Fibroblast of skin of right quadriceps (primary cell): ENCODE results near the gene NUDCD3.
"Not testable (repeated sequence)": the region's sequence is repeated elsewhere in the genome, so short reads cannot be mapped to it uniquely, and the experiment has no call there.

Experiments used
- DNase-seq: peaks from one replicate; pipeline ENCODE4 v3.0.0-alpha.2; 2013

Gene NUDCD3

GRCh38 chr7:44515590-44516268, 25.3 kb upstream of the NUDCD3 start:
- DNase-seq: no peak

GRCh38 chr7:44512736-44513135, 22.3 kb upstream of the NUDCD3 start:
- DNase-seq: no peak

GRCh38 chr7:44511863-44512468, 21.5 kb upstream of the NUDCD3 start:
- no peak for DNase-seq

- DNase-seq: no peak
These were observed 20.8 kb upstream of the NUDCD3 start for GRCh38 chr7:44511236-44511635.

- no peak for DNase-seq
These were observed 18.0 kb upstream of the NUDCD3 start for GRCh38 chr7:44508328-44509030.

GRCh38 chr7:44506592-44507288, 16.3 kb upstream of the NUDCD3 start:
- DNase-seq: not testable (repeated sequence)

GRCh38 chr7:44505595-44505994, 15.1 kb upstream of the NUDCD3 start:
- no peak for DNase-seq

GRCh38 chr7:44498230-44498954, 7.9 kb upstream of the NUDCD3 start:
- DNase-seq: no peak

- DNase-seq: no peak
These were observed 6.9 kb upstream of the NUDCD3 start for GRCh38 chr7:44497155-44498027.

DNA sequence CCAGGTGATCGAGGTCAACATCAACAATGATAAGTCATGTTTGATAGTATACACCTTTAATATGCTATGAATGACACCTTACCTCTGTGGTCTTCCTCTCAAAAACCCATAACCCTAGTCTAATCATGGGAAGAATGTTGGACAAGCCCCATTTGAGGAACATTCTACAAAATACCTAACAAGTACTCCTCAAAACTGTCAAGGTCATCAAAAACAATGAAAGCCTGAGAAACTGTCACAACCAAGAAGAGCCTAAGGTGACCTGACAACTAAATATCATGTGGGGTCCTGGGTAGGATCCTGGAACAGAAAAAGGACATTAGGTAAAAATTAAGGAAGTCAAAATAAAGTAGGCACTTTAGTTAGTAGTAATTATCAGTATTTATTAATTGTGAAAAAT, 5.9 kb upstream of the NUDCD3 start:
- no peak for DNase-seq

DNA sequence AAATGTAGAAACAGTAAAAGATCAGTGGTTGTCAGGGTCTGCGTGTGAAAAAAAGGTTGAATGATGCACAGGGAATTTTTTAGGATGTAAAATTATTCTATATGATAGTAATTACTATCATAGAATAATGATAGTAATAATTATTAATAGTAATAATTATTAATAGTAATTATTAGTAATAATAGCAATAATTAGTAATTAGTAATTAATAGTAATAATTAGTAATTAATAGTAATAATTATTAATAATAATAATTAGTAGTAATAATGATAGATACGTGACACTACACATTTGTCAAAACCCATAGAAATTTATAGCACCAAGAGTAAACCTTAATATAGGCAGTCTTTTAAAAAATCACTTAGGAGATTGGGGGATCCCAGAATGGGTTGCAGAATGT, 4.5 kb upstream of the NUDCD3 start:
- DNase-seq: no peak

DNA sequence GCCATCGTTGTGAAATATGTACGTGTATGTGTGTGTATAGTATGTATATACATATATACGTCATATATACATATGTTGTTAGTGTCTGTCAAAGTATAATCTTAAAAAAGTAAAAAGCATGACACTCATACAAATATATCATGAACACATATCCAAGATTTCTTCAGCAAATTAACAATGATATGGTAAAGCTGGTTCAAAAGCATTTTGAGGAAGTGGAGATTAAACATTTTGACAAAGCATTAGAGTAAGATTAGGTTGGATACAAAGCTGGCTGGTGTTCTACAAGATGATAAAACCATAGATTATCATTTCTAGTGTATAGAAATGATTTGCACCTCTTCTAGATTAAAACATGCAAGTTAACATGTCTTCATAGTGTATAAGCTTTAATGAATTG, 771 bp upstream of the NUDCD3 start:
- DNase-seq: no peak

DNA sequence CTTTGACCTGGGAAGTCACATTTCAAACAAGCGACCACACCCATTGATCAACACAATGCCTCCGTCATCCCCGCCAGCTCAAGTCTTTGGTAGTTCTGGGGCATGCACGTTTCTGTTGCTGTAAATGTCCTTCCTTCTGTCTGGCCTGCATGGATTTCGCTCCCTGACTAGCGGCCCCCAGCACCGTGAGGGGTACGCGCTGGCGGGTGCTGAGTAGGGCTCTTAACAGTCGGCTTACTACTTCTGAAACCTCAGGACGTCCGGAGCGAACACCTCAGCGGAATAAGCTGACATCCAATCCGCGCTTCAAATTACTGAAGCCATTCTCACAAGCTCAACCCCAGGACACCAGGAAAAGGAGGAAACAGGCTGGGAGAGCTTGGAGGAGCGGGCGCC, 505 bp downstream of the NUDCD3 start:
- peak; percentile 20 for DNase-seq

- no peak for DNase-seq
These were observed 1.5 kb downstream of the NUDCD3 start for GRCh38 chr7:44488955-44489354.

DNA sequence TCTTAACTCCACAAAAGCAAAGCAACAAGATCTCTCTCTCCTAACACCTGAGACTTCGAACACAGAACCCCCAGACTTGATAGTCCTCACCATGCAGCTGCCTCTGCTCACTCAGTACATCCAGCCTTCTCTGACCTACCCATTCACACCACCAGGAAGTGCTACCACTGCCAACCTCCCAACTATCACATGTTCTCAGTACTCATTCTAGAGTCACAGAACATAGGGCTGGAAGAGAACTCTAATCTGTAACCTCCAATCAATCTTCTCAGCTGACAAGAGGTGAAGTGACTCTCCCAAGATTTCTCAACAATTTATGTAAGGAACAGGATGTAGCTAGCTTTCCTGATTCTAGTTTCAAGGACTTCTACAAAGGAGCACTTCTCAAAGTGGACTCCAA, 3.8 kb downstream of the NUDCD3 start:
- no peak for DNase-seq

DNA sequence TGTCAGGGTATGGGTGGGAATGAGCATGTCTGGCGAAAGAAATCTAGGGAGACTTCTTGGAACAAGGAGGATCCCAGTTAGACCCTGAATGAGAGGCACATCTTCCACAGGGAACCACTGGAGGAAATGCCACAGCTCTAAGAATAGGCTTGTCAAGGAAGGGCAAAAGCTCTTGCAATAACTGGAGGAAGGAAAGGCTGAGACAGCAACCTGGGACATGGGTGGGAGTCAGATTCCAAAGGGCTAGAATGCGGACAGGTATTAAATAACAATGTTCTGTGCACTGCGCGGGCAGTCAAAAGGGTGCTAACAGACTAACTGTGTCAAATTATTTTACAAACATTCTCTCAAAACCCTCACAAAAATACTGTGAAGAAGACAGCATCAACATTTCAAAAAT, 4.5 kb downstream of the NUDCD3 start:
- DNase-seq: no peak

GRCh38 chr7:44484482-44485313, 5.8 kb downstream of the NUDCD3 start:
- DNase-seq: no peak

DNA sequence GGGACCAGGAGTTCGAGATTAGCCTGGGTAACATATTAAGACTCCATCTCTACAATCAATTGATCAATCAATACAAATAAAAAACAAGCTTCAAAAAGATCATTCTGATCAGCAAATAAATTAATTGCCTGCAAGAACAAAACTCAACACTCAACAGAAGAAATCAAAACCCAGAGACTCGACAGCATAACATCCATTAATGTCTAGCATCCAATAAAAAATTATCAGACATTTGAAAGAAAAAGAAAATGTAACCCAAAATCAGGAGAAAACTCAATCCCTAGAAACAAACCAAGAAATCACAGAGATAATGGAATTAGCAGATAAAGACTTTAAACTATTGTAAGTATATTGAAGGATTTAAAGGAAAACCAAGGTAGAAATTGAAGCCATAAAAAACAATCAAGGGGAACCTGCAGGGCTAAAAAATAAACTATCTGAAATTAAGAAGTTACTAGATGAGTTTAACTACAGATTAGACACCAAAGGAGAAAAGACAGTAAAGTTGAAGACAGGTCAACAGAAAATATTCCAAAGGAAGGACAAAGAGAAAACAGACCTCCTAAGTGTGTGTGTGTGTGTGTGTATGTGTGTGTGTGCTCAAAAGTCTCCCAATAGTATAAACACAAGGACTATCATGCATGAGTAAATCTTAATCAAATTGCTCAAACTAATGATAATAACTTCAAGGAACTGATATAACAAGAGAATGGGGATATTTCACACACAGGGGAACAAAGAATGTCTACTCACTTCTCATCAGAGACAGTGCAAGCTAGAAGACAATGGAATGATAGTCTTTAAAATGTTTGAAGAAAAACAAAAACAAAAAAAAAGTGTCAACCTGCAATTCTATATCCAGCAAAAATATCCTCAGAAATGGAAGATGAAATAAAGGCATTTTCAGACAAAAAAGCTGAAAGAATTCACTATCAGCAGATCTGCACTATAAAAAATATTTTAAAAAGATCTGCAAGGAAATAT, 7.7 kb downstream of the NUDCD3 start:
- DNase-seq: no peak

- no peak for DNase-seq
These were observed 12.5 kb downstream of the NUDCD3 start for GRCh38 chr7:44477938-44478337.
